ENCODE results near the gene METTL9.
"Not testable (repeated sequence)": the region's sequence is repeated elsewhere in the genome, so short reads cannot be mapped to it uniquely, and the experiment has no call there.

METTL9 gene

DNA sequence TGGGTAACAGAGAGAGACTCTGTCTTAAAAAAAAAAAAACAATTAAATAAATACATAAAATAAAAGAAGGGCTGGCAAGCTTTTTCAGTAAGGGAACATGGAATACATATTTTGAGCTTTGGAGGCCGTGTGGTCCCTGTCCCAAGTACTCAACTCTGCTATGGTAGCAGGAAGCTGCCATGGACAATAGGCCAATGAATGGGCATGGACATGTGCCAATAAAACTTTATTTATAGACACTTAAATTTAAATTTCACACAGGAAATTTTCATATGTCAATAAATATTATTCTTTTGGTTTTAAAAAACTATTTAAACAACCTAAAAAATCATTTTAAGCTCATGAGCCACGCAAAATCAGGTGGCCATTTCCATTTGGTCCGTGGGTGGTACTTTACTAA, 68.2 kb downstream of the METTL9 start:
- no peak for DNase-seq

DNA sequence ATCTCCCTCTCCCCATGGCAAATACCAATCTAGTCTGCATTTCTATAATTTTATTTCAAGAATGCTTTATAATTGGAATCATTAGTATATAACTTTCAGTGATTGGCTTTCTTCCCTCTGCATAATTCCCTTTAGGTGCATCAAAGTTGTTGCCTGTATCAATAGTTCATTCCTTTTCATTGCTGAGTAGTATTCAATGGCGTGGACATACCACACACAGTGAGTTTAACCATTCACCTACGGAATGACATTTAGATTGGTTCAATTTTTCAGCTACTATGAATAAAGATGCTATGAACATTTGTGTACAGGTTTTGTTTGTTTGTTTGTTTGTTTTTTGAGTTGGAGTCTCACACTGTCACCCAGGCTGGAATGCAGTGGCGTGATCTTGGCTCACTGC, 74.1 kb downstream of the METTL9 start:
- DNase-seq, result no peak

DNA sequence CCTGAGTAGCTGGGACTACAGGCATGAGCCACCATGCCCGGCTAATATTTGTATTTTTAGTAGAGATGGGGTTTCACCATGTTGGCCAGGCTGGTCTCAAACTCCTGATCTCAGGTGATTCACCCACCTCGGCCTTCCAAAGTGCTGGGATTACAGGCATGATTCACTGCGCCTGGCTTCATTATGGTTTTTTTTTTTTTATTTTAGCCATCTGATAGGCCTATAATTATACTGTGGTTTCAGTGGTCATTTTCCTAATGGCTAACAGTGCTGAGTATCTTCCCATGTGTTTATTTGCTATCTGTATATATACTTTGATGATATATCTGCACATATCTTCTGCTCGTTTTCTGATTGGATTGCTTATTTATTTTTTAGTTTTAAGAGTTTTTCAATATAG, 75.1 kb downstream of the METTL9 start:
- not testable (repeated sequence) for DNase-seq

DNA sequence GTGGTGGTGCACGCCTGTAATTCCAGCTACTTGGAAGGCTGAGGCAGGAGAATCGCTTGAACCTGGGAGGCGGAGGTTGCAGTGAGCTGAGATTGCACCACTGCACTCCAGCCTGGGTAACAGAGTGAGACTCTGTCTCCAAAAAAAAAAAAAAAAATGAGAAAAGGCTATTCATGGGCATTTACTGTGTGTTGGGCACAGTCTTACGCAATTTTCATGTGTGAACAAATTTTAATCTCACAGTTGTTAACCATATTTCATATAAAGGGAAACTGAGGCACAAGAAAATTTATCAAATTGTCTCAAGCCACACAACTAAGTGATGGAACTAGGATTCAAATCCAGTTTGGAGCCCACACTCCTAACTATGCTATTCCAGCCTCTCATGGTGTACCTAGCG, 81.3 kb downstream of the METTL9 start:
- not testable (repeated sequence) for DNase-seq

DNA sequence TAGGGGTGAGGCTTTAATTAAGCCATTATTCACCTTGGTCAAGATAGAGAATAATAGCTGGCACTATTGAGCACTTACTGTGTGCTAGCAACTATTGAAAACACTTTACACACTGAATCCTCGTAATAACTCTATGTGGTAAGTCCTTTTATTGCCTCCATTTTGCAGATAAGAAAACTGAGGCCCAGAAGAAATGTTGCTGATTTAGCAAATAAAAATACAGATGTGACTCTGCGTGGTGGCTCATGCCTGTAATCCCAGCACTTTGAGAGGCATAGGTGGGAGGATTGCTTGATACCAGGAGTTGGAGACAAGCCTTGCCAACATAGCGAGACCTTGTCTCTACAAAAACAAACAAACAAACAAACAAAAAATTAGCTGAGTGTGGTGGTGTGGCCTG, 83.8 kb downstream of the METTL9 start:
- DNase-seq, result no peak

DNA sequence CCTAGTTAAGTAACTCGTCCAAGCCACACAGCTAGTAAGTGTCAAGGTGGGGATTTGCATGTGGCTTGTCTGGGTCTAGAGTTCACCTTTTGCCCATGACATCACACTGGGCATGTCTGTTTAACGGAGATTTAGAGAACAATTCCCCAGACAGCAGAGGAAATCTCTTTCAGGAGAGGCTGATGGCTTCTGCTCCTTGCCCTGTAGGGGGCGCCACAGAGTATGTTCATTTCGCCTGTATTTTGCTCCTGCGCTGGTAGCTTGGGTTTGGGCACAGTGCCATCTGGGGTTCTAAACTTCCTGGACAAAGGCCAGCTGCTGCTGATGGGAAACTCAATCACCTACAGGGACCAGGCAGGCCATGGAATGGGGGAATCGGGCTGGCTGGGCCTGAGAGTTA, 84.8 kb downstream of the METTL9 start:
- DNase-seq, result peak; percentile 3 to 33

DNA sequence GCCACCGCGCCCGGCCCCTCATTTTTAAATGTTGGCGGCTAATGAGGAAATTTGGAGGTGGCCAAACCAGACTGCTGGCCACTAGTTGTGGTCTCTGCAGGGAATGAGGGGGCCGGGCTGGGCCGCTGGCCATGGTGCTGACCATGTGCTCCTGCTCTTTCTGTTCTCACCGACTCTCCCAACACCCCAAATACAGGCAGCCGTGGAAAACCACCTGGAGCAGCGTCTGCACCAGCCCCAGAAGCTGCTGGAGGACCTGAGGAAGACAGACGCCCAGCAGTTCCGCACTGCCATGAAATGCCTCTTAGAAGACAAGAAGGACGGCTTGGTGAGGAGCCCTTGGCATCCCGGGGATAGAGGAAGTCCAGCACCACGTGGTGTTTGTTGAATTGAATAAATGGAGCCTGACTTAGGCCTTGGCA, 85.7 kb downstream of the METTL9 start:
- no peak for DNase-seq

DNA sequence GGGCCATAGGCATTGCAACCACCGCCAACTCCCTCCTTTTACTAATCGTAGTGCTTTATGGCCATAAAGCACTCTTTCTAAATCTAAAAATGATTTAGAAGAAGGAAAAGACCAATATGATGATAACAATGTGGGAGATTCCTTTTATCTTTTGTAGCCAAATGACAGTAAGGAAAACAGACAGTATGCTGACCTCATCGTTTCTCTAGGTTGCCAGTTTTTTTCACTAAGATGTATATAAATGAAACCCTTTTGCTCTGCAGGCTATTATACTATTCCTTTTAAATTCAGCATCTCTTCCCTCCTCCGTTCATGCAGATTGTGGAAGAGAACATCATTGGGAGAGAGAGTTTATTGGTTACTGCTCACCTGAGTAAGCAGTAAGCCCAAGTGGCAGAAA, 89.7 kb downstream of the METTL9 start:
- no peak for DNase-seq

DNA sequence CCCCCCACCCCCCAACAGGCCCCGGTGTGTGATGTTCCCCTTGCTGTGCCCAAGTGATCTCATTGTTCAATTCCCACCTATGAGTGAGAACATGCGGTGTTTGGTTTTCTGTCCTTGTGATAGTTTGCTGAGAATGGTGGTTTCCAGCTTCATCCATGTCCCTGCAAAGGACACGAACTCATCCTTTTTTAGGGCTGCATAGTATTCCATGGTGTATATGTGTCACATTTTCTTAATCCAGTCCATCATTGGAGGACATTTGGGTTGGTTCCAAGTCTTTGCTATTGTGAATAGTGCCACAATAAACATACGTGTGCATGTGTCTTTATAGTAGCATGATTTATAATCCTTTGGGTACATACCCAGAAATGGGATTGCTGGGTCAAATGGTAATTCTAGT, 91.6 kb downstream of the METTL9 start:
- DNase-seq, result not testable (repeated sequence)

DNA sequence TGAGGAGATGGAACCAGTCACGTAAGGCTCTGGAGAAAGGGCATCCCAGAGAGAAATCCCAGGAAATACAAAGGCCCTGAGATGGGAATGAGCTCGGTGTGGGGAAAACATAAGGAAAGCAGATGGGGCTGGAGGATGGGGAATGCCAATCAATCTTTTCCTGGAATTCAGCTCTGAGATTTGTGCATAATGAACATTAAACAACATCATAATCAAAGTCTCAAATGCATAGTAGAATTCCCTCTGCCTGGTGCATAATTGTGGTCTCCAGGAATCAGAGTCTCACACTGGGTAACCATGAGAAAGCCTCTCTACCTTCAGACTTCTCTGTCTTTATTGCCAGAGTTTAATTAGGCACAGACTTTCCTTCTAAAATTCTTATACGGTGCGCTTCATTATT, 95.2 kb downstream of the METTL9 start:
- DNase-seq, result no peak

DNA sequence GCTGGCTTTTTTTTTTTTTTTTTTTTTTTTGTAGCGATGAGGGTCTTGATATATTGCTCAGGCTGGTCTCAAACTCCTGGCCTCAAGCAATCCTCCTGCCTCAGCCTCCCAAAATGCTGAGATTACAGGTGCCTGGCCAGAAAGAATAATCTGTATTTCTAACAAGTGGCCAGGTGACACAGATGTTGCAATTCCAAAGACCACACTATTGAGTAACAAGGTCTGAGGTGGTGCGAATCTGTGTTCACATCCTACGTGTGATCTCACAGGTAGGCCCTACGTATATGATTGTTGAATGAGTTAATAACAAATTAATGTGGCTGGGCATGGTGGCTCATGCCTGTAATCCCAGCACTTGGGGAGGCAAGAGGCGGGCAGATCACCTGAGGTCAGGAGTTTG, 97.7 kb downstream of the METTL9 start:
- no peak for DNase-seq

DNA sequence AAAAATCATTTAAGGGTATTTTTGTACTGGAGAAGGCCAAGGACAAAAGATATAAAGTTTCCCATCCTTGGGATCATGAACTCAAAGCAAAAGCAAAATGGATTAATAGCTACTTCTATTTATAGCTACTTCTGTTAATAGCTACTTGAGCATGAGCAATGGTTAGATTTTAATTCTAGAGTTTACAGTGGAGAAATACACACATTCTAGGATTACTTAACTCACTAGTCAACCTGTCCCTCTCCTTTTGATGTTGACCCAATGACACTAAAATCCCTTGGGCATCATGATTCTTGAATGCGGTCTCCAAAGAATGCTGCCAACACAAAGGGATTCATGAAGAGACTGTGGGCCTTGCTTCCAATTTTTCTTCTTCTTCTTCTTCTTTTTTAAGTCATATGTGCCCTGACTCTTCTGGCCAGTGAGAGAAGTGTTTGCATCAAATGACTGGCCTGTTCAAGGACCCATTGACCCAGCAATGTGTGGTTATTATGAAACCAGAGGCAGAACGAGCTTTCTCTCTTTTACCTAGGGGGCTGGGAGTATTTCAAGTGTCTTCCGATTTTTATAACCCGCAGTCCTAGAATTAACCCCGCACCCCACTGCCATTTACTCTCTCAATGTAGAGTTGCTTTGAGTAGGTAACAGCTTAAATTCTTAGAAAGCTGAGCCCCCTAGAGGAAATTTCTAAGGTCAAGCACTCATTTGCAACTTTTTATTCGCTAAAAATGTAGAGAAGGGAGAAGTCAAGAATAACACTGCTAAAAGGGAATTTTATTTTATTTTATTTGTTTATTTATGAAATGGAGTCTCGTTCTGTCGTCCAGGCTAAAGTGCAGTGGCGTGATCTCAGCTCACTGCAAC, 99.0 kb downstream of the METTL9 start:
- DNase-seq, result no peak

DNA sequence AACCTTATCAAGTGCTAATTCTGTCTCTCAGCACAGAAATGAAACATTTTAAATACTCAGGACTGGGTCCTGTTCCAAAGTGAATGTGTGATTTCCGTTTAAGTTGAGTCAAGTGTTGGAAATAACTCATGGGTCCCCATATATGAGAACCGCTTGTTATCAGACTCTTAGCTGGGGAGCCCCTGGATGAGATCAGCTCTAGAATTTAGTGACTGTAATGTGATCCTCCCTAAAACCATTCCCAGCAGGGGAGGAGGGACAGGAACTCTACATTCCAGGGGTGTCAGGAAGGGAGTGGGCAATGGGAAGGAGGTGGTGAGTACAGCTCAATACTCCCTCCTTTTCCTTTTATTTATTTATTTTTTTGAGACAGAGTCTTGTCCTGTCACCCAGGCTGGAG, 101.9 kb downstream of the METTL9 start:
- DNase-seq, result no peak

DNA sequence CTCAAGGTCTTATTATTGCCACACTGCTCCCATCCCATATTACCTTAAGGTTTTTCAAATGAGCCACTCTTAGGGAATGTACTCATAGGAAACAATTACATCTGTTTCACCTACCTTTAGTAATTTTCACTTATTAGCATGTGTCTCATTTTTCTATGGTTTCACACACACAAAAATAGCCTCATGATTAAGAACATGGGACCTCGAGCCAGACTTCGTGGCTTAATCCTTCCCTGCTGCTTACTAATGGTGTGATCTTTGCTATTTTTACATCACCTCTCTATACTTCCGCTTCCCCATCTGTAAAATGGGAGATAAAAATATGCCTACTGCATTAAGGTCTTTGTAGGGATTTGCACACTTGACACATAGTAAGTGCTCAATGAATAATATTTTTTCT, 102.9 kb downstream of the METTL9 start:
- no peak for DNase-seq

DNA sequence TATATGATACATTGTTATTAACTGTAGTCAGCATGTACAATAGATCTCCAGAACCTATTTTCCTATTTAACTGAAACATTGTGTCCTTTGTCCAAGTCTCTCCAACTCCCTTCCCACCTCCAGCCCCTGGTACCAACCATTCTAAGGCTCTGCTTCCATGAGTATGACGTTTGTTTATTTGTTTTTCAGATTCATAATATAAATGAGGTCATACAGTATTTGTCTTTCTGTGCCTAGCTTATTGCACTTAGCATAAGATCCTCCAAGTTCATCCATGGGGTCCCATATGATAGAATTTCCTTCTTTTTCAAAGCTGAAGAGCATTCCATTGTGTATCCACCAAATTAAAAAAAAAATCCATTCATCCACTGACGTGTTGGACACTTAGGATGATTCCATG, 103.8 kb downstream of the METTL9 start:
- no peak for DNase-seq

DNA sequence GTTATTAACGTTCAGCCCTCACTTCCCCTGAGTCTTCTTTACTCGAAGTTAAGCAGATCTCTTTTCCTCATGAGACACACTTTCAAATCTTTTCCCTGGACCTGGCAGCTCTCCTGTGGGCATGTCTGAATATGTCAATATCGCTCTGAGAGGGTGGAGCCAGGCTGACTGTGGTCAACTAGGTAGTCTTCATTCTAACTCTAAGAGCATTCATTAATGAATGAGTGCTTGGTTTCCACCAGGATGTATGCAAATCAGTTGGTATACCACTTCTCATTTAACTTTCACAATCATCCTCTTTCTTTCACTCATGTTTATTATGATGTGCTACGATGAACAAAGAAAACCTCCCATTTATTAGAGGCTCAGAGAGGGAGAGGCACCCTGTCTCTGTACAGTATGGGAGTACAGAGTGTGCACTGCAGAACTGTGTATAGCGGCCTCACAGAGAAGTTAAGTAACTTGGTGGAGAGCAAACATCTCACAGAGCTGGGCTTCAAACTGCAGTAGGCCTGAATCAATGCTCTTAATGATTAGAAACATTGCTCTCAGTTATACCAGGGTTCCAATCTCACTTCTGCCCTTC, 104.3 kb downstream of the METTL9 start:
- DNase-seq, result no peak

DNA sequence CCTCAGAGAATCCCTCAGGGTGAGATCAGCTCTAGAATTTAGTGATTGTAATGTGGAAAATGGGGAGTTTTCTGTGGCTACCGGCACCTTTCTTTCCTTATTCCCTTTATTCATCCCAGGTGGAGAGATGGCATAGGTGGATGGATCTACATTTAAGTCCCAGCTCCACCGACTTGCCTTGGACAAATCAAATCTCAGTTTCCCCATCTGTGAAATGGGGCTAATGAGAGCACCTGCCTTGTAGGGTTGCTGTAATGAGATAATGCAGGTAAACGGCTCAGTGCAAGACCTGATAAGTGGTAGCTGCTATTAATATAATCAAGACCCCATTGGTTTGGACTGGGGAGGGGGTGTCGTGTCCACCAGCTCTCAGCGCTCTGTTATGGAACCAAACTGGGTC, 104.9 kb downstream of the METTL9 start:
- no peak for DNase-seq

DNA sequence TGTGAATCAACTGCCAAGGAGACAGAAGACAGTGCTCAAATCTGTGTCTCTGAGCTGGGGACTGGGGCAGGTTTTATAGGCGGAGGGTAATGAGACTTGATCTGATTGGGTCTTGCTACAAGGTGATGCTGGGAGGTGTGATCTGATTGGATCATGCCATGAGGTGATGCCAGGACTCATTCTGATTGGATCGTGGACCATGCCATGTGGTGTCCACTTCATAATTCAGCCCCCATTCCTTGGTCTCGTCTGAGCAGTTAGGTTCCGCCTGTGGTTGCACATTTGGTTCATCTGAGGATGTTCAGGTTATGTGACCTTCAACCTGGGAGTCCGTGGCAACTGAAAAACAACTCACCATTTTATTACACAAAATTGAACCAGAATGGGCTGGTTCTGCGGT, 105.4 kb downstream of the METTL9 start:
- DNase-seq, result no peak

Data from CD4-positive, alpha-beta T cell treated with Interferon alpha-2 for 1 hour (primary cell).